Measurements from ENCODE around the gene ANKH. TPM values are rescaled to one million over a fixed set of nuclear protein-coding genes. Genes with fewer than 3 reads are reported as not detected.
"Not testable (repeated sequence)": the region's sequence is repeated elsewhere in the genome, so short reads cannot be mapped to it uniquely, and the experiment has no call there.

ANKH gene
- total RNA-seq, 1 experiment from 2014 or later, result 4.7 TPM

- DNase-seq, result no peak
- Mint-ChIP-seq H3K4me3 (ENCODE audit: unreplicated experiment) (no peak overlapping the region), H3K27me3 (ENCODE audit: insufficient read depth, unreplicated experiment) (no peaks in the 10 kb centered on the region), H3K4me1 (ENCODE audit: low read depth, unreplicated experiment) (no peaks in the 10 kb centered on the region), H3K36me3 (ENCODE audit: insufficient read depth, unreplicated experiment) (no peaks in the 10 kb centered on the region), H3K9me3 (ENCODE audit: unreplicated experiment) (no peaks in the 10 kb centered on the region), H3K27ac (ENCODE audit: unreplicated experiment) (no peak overlapping the region)
- no peaks in the 10 kb centered on the region for H3K27me3 ChIP-seq (replicated peaks; ENCODE audit: control insufficient read depth, insufficient read depth, low read length)
- ChIA-PET CTCF (no interaction called here), POLR2A (no interaction called here)
- H3K4me3 ChIP-seq (ENCODE audit: low read depth, low read length), result no peak overlapping the region
- H3K4me1 ChIP-seq, result no peaks in the 10 kb centered on the region
- BruUV-seq (replicated peaks), result no TSS peak
- intact Hi-C loops (cut with micrococcal nuclease; ENCODE audit: unreplicated experiment), result no loop called here
- H3K36me3 ChIP-seq (ENCODE audit: control insufficient read depth, insufficient read depth, low read length), result no peaks in the 10 kb centered on the region
- TF ChIP-seq CTCF (IDR thresholded peaks at IDR 0.05; ENCODE audit: insufficient read depth in 1 of 2, low read depth in 1 of 2, low read length in 1 of 2, severe bottlenecking in 1 of 2, unreplicated experiment in 1 of 2), result no peak
- H3K9me3 ChIP-seq, result no peaks in the 10 kb centered on the region
These were observed 20.5 kb downstream of the ANKH start for GRCh38 chr5:14851050-14851419.

GRCh38 chr5:14850419-14851049 lies 21.0 kb downstream of the ANKH start:
- Mint-ChIP-seq H3K9me3 (ENCODE audit: unreplicated experiment) (no peaks in the 10 kb centered on the region), H3K36me3 (ENCODE audit: insufficient read depth, unreplicated experiment) (no peaks in the 10 kb centered on the region), H3K27ac (ENCODE audit: unreplicated experiment) (no peak overlapping the region), H3K27me3 (ENCODE audit: insufficient read depth, unreplicated experiment) (no peaks in the 10 kb centered on the region), H3K4me1 (ENCODE audit: low read depth, unreplicated experiment) (no peaks in the 10 kb centered on the region), H3K4me3 (ENCODE audit: unreplicated experiment) (no peak overlapping the region)
- DNase-seq, result no peak
- ChIA-PET CTCF (interaction anchor here (0.7 kb wide), 1 partner anchor 122 kb away, joined by 3 read pairs; no protein-coding TSS in a partner anchor), POLR2A (no interaction called here)
- Histone ChIP-seq H3K36me3 (ENCODE audit: control insufficient read depth, insufficient read depth, low read length) (no peaks in the 10 kb centered on the region), H3K4me1 (no peaks in the 10 kb centered on the region), H3K4me3 (ENCODE audit: low read depth, low read length) (no peak overlapping the region), H3K9me3 (no peaks in the 10 kb centered on the region), H3K27me3 (replicated peaks; ENCODE audit: control insufficient read depth, insufficient read depth, low read length) (no peaks in the 10 kb centered on the region)
- intact Hi-C loops (cut with micrococcal nuclease; ENCODE audit: unreplicated experiment), result no loop called here
- TF ChIP-seq CTCF (IDR thresholded peaks at IDR 0.05; ENCODE audit: insufficient read depth in 1 of 2, low read depth in 1 of 2, low read length in 1 of 2, severe bottlenecking in 1 of 2, unreplicated experiment in 1 of 2), result no peak
- no TSS peak for BruUV-seq (replicated peaks)

GRCh38 chr5:14849516-14850294 lies 21.9 kb downstream of the ANKH start:
- Mint-ChIP-seq H3K36me3 (ENCODE audit: insufficient read depth, unreplicated experiment) (no peaks in the 10 kb centered on the region), H3K27ac (ENCODE audit: unreplicated experiment) (no peak overlapping the region), H3K4me1 (ENCODE audit: low read depth, unreplicated experiment) (no peaks in the 10 kb centered on the region), H3K4me3 (ENCODE audit: unreplicated experiment) (no peak overlapping the region), H3K9me3 (ENCODE audit: unreplicated experiment) (no peaks in the 10 kb centered on the region), H3K27me3 (ENCODE audit: insufficient read depth, unreplicated experiment) (no peaks in the 10 kb centered on the region)
- Histone ChIP-seq H3K4me1 (no peaks in the 10 kb centered on the region), H3K36me3 (ENCODE audit: control insufficient read depth, insufficient read depth, low read length) (no peaks in the 10 kb centered on the region), H3K9me3 (no peaks in the 10 kb centered on the region), H3K4me3 (ENCODE audit: low read depth, low read length) (no peak overlapping the region), H3K27me3 (replicated peaks; ENCODE audit: control insufficient read depth, insufficient read depth, low read length) (no peaks in the 10 kb centered on the region)
- DNase-seq, result no peak
- POLR2A ChIA-PET, result no interaction called here
- CTCF ChIA-PET, result interaction anchor here (0.7 kb wide), 1 partner anchor 121 kb away, joined by 3 read pairs; no protein-coding TSS in a partner anchor
- no TSS peak for BruUV-seq (replicated peaks)
- intact Hi-C loops (cut with micrococcal nuclease; ENCODE audit: unreplicated experiment), result no loop called here
- no peak for TF ChIP-seq CTCF (IDR thresholded peaks at IDR 0.05; ENCODE audit: insufficient read depth in 1 of 2, low read depth in 1 of 2, low read length in 1 of 2, severe bottlenecking in 1 of 2, unreplicated experiment in 1 of 2)

GRCh38 chr5:14848942-14849341 lies 22.6 kb downstream of the ANKH start:
- H3K9me3 Mint-ChIP-seq (ENCODE audit: unreplicated experiment); POLR2A ChIA-PET; H3K9me3 ChIP-seq; H3K36me3 ChIP-seq (ENCODE audit: control insufficient read depth, insufficient read depth, low read length); intact Hi-C loops (cut with micrococcal nuclease; ENCODE audit: unreplicated experiment); H3K4me3 Mint-ChIP-seq (ENCODE audit: unreplicated experiment); H3K27ac Mint-ChIP-seq (ENCODE audit: unreplicated experiment); H3K4me1 ChIP-seq; H3K4me3 ChIP-seq (ENCODE audit: low read depth, low read length); H3K36me3 Mint-ChIP-seq (ENCODE audit: insufficient read depth, unreplicated experiment); DNase-seq; BruUV-seq (replicated peaks); H3K27me3 ChIP-seq (replicated peaks; ENCODE audit: control insufficient read depth, insufficient read depth, low read length); H3K27me3 Mint-ChIP-seq (ENCODE audit: insufficient read depth, unreplicated experiment); H3K4me1 Mint-ChIP-seq (ENCODE audit: low read depth, unreplicated experiment): not testable (repeated sequence)
- CTCF ChIA-PET, result interaction anchor here (0.6 kb wide), 1 partner anchor 845 kb away, joined by 3 read pairs; no protein-coding TSS in a partner anchor

All from Caco-2 (cell line).